GM12878 (cell line): ENCODE measurements around the gene CR1L. TPM values are rescaled to one million over a fixed set of nuclear protein-coding genes. Genes with fewer than 3 reads are reported as not detected.
"Not testable (repeated sequence)": the region's sequence is repeated elsewhere in the genome, so short reads cannot be mapped to it uniquely, and the experiment has no call there.

Experiments used
- ATAC-seq: fragments of 200-7000 bp; cut with Tn5 transposase; 3 replicates; pipeline ENCODE4 v1.9.1; 2020; ENCODE audit warnings: mild to moderate bottlenecking, moderate library complexity
- BruUV-seq: library from RNA; stranded (reverse); fragments of 400-500 nt; replicated peaks from 2 replicates; lab custom pipeline; 2021; lab: Mats Ljungman, UMichigan
- CTCF ChIA-PET: fragments of 300-600 bp; sonication (Branson Sonifier 250); formaldehyde crosslinking; extraction: SDS; loops from one replicate; lab custom pipeline; 2021; ENCODE audit warnings: inconsistent platforms; lab: Yijun Ruan, JAX
- POLR2A ChIA-PET: fragments of 350-600 bp; formaldehyde crosslinking; extraction: SDS; loops from one replicate; lab custom pipeline; 2021; ENCODE audit warnings: inconsistent platforms; lab: Charles Lee
- RAD21 ChIA-PET: fragments of 300-600 bp; sonication (Branson Sonifier 250); formaldehyde crosslinking; loops from one replicate; lab custom pipeline; 2023; ENCODE audit warnings: antibody characterized with exemption; ENCODE audit not compliant: unreplicated experiment; lab: Charles Lee
- SMC1A ChIA-PET: fragments of 300-600 bp; sonication (Branson Sonifier 250); formaldehyde crosslinking; loops from one replicate; lab custom pipeline; 2023; ENCODE audit not compliant: unreplicated experiment, uncharacterized antibody; lab: Charles Lee
- DNase-seq: peaks from one replicate; pipeline ENCODE4 v3.0.0-alpha.2; 2011; ENCODE audit warnings: low read depth, low spot score
- FAIRE-seq: peaks from 3 replicates; lab custom pipeline; 2011; peaks lifted over from hg19 to GRCh38; lab: Jason Lieb, UNC
- H2AFZ ChIP-seq: 2 replicates; pipeline ENCODE4 v1.6.0; 2011; ENCODE audit warnings: low read depth, low read length, control low read depth; ENCODE audit not compliant: control insufficient read depth
- H3K27ac ChIP-seq: 2 replicates; pipeline ENCODE4 v1.5.1; 2011; ENCODE audit warnings: control low read depth; ENCODE audit not compliant: control insufficient read depth, insufficient read depth
- H3K27me3 ChIP-seq, 2 experiments: replicated peaks in 1 of 2; 2 replicates each; pipeline versions ENCODE4 v1.6.0 to v1.6.1; 2011; ENCODE audit warnings: low read length in 1 of 2; ENCODE audit not compliant: control insufficient read depth in 2 of 2, insufficient read depth in 2 of 2
- H3K36me3 ChIP-seq, 2 experiments: 2 replicates each; pipeline ENCODE4 v1.5.1; 2011; ENCODE audit warnings: low read length in 1 of 2; ENCODE audit not compliant: control insufficient read depth in 2 of 2, insufficient read depth in 2 of 2
- H3K4me1 ChIP-seq: 2 replicates; pipeline ENCODE4 v1.6.1; 2011; ENCODE audit warnings: mild to moderate bottlenecking, low read length, moderate library complexity, mixed read lengths; ENCODE audit not compliant: control insufficient read depth, insufficient read depth
- H3K4me2 ChIP-seq: 2 replicates; pipeline ENCODE4 v1.6.0; 2011; ENCODE audit warnings: control low read depth; ENCODE audit not compliant: control insufficient read depth, insufficient read depth
- H3K4me3 ChIP-seq: fragments of 200-600 bp; sonication (generic); 2 replicates; pipeline ENCODE4 v1.5.1; 2016
- H3K79me2 ChIP-seq: 2 replicates; pipeline ENCODE4 v1.6.0; 2011; ENCODE audit warnings: low read length; ENCODE audit not compliant: control insufficient read depth, insufficient read depth
- H3K9ac ChIP-seq: 2 replicates; pipeline ENCODE4 v1.8.0; 2011; ENCODE audit warnings: low read length, control low read depth, mixed read lengths; ENCODE audit not compliant: control insufficient read depth, insufficient read depth
- H3K9me3 ChIP-seq: replicated peaks from 3 replicates; pipeline ENCODE4 v1.5.1; 2011; ENCODE audit warnings: mild to moderate bottlenecking, low read length; ENCODE audit not compliant: control insufficient read depth, insufficient read depth
- H4K20me1 ChIP-seq: 2 replicates; pipeline ENCODE4 v1.6.0; 2011; ENCODE audit not compliant: control insufficient read depth, insufficient read depth
- HDAC2 ChIP-seq: fragments of 200-600 bp; sonication (generic); IDR thresholded peaks from 2 replicates; pipeline ENCODE4 v1.6.1; 2017
- IRF4 ChIP-seq: IDR thresholded peaks from 2 replicates; pipeline ENCODE4 v1.6.1; 2011; ENCODE audit warnings: low read depth, low read length
- PAX8 ChIP-seq: fragments of 450-650 bp; IDR thresholded peaks from 2 replicates; pipeline ENCODE4 v1.6.1; 2017; ENCODE audit warnings: mild to moderate bottlenecking, moderate library complexity
- PML ChIP-seq: IDR thresholded peaks from 2 replicates; pipeline ENCODE4 v1.6.1; 2012; ENCODE audit warnings: low read length, inconsistent platforms
- WGBS: methylation state at CpG from one replicate; pipeline ENCODE4 v1.1.6; 2016; ENCODE audit warnings: low lambda C conversion rate; ENCODE audit not compliant: insufficient replicate concordance, insufficient coverage; ENCODE audit errors: missing lambda C conversion rate; 5-methylcytosine and 5-hydroxymethylcytosine counted together
- in situ Hi-C: fragments of 300-500 bp; cut with MboI; formaldehyde crosslinking; loops from 9 replicates; pipeline ENCODE4 v1.14.3; 2018; ENCODE audit warnings: mixed read lengths
- intact Hi-C: fragments of 100-400 bp; cut with micrococcal nuclease; formaldehyde crosslinking; loops from one replicate; pipeline ENCODE4 v1.14.2; 2022; ENCODE audit not compliant: unreplicated experiment
- polyA plus RNA-seq, 11 experiments: library from polyadenylated mRNA; depleted of rRNA in 4 of 11; unstranded in 6 of 11; stranded (reverse) in 5 of 11; fragments of >200 nt; fragmentation: Nextera tagmentation in 4 of 11; fragmentation: Illumina TruSeq in 1 of 11; extraction: Ambion mirVana in 4 of 11; extraction: Trizol in 1 of 11; gene quantifications; 1 replicate in 1 of 11; 2 replicates in 10 of 11; pipeline versions ENCODE4 v1.2.1 to v1.2.3, GENCODE V29; 2011 to 2016; ENCODE audit warnings: inconsistent platforms in 2 of 11, missing spikeins in 2 of 11, low read depth in 1 of 11
- total RNA-seq, 4 experiments: library from RNA; depleted of rRNA in 3 of 4; stranded (reverse); fragments of >200 nt in 3 of 4; fragmentation: Illumina TruSeq in 1 of 4; extraction: Trizol in 1 of 4; gene quantifications; 2 replicates each; pipeline versions ENCODE4 v1.2.1 to v1.2.3, GENCODE V29; 2013 to 2021
- TF ChIP-seq, protein P1 (sequence below): fragments of 450-650 bp; IDR thresholded peaks from 2 replicates; pipeline ENCODE4 v1.6.1; 2017; ENCODE audit warnings: mild to moderate bottlenecking, moderate library complexity

The CR1L gene
- total and polyA plus RNA-seq, 10 of the 15 experiments (the other 5 are each of a cell fraction or from before 2014, with no cell fraction given) = 0.11 TPM; not detected in 9

DNA sequence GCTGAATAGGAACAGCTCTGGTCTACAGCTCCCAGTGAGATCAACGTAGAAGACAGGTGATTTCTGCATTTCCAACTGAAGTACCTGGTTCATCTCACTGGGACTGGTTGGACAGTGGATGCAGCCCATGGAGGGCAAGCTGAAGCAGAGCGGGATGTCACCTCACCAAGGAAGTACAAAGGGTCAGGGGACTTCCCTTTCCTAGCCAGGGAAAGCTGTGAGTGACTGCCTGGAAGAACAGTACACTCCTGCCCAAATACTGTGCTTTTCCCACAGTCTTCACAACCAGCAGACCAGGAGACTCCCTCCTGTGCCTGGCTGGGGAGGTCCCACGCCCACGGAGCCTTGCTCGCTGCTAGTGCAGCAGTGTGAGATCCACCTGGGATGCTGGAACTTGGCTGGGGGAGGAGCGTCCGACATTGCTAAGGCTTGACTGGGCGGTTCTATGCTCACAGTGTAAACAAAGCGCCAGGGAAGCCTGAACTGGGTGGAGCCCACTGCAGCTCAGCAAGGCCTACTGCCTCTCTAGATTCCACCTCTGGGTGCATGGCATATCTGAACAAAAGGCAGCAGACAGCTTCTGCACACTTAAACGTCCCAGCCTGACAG, 14.7 kb downstream of the CR1L start (continued):
- TF ChIP-seq, protein P1, sequence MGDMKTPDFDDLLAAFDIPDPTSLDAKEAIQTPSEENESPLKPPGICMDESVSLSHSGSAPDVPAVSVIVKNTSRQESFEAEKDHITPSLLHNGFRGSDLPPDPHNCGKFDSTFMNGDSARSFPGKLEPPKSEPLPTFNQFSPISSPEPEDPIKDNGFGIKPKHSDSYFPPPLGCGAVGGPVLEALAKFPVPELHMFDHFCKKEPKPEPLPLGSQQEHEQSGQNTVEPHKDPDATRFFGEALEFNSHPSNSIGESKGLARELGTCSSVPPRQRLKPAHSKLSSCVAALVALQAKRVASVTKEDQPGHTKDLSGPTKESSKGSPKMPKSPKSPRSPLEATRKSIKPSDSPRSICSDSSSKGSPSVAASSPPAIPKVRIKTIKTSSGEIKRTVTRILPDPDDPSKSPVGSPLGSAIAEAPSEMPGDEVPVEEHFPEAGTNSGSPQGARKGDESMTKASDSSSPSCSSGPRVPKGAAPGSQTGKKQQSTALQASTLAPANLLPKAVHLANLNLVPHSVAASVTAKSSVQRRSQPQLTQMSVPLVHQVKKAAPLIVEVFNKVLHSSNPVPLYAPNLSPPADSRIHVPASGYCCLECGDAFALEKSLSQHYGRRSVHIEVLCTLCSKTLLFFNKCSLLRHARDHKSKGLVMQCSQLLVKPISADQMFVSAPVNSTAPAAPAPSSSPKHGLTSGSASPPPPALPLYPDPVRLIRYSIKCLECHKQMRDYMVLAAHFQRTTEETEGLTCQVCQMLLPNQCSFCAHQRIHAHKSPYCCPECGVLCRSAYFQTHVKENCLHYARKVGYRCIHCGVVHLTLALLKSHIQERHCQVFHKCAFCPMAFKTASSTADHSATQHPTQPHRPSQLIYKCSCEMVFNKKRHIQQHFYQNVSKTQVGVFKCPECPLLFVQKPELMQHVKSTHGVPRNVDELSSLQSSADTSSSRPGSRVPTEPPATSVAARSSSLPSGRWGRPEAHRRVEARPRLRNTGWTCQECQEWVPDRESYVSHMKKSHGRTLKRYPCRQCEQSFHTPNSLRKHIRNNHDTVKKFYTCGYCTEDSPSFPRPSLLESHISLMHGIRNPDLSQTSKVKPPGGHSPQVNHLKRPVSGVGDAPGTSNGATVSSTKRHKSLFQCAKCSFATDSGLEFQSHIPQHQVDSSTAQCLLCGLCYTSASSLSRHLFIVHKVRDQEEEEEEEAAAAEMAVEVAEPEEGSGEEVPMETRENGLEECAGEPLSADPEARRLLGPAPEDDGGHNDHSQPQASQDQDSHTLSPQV = no peak
- TF ChIP-seq IRF4 (no peak), PML (no peak), PAX8 (no peak), HDAC2 (no peak)
- TF ChIP-seq, all 136 proteins: peak for 0

- H3K4me1 ChIP-seq, DNase-seq, SMC1A ChIA-PET, H3K4me2 ChIP-seq, ATAC-seq, H3K9ac ChIP-seq, BruUV-seq, CTCF ChIA-PET, H4K20me1 ChIP-seq, H3K27me3 ChIP-seq, H3K79me2 ChIP-seq, RAD21 ChIA-PET, H2AFZ ChIP-seq, POLR2A ChIA-PET, H3K27ac ChIP-seq, H3K9me3 ChIP-seq, in situ Hi-C loops, intact Hi-C loops, H3K4me3 ChIP-seq, FAIRE-seq, H3K36me3 ChIP-seq: not testable (repeated sequence)
- whole genome bisulfite sequencing = 0% methylated on average over 1 of the region's 2 CpGs
These were observed 16.5 kb downstream of the CR1L start for GRCh38 chr1:207661420-207661819.
